ENCODE data around the gene PGAM4.
"Not testable (repeated sequence)": the region's sequence is repeated elsewhere in the genome, so short reads cannot be mapped to it uniquely, and the experiment has no call there.

Gene PGAM4

GRCh38 chrX:77969538-77969937, at the start of gene PGAM4:
Gene PGAM4, minus strand, starts transcription at chrX:77969638. Its CDS starts 0 bp downstream, at chrX:77969638.
- DNase-seq (ENCODE audit: extremely low read depth in 1 of 2, low read depth in 1 of 2) = no peak

DNA sequence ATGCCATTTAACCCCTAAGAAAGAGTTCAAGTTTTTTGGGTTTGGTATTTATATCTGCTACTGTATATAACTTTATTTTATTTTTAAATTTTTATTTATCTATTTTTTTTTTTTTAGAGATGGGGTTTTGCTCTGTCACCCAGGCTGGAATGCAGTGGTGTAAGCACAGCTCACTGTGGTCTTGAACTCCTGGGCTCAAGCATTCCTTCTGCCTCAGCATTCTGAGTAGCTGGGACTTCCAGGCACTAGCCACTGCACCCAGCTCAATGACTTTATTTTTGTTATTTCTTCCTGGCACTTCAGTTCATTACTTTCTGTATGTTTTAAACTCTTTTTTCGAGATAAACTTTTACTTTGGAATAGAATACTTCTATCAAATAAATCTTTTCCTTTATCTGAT, 42.4 kb upstream of the PGAM4 start:
- no peak for DNase-seq (ENCODE audit: extremely low read depth in 1 of 2, low read depth in 1 of 2)

GRCh38 chrX:77979870-77980269, 10.4 kb upstream of the PGAM4 start:
- DNase-seq (ENCODE audit: extremely low read depth in 1 of 2, low read depth in 1 of 2) = no peak

- no peak for DNase-seq (ENCODE audit: extremely low read depth in 1 of 2, low read depth in 1 of 2)
These were observed 8.1 kb upstream of the PGAM4 start for GRCh38 chrX:77977518-77977917.

- no peak for DNase-seq (ENCODE audit: extremely low read depth in 1 of 2, low read depth in 1 of 2)
These were observed 7.7 kb upstream of the PGAM4 start for GRCh38 chrX:77977095-77977494.

- DNase-seq (ENCODE audit: extremely low read depth in 1 of 2, low read depth in 1 of 2) = no peak
These were observed 6.3 kb upstream of the PGAM4 start for GRCh38 chrX:77975755-77976154.

DNA sequence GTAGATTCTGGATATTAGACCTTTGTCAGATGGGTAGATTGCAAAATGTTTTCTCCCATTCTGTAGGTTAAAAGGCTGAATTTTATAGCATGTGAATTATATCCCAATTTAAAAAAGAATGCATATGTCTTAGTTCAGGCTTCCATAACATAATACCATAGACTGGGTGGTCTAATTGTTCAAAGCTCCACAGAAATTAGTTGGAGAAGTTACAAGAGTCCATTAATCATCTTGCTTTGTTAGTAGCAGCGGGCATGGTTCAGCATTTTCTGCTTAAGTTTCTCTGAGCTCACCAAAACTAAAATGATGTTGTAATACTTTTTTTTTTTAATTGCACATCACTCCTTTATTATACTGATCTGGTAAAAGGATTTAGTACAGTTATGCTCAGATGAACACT, 1.8 kb downstream of the PGAM4 start:
- no peak for DNase-seq (ENCODE audit: extremely low read depth in 1 of 2, low read depth in 1 of 2)

DNA sequence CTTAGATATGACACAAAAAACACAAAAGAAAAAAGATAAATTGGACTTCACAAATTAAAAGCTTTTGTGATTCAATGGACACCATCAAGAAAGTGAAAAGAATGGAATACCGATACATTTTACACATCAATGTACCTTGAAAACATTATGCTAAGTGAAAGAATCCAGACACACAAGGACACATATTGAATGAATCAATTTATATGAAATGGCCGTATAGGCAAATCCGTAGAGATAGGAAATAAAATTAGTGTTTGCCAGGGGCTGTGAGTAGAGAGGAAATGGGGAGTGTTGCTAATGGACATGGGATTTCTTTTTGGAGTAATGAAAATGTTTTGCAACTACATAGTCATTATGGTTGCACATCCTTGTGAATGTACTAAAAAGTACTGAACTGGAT, 3.1 kb downstream of the PGAM4 start:
- no peak for DNase-seq (ENCODE audit: extremely low read depth in 1 of 2, low read depth in 1 of 2)

DNA sequence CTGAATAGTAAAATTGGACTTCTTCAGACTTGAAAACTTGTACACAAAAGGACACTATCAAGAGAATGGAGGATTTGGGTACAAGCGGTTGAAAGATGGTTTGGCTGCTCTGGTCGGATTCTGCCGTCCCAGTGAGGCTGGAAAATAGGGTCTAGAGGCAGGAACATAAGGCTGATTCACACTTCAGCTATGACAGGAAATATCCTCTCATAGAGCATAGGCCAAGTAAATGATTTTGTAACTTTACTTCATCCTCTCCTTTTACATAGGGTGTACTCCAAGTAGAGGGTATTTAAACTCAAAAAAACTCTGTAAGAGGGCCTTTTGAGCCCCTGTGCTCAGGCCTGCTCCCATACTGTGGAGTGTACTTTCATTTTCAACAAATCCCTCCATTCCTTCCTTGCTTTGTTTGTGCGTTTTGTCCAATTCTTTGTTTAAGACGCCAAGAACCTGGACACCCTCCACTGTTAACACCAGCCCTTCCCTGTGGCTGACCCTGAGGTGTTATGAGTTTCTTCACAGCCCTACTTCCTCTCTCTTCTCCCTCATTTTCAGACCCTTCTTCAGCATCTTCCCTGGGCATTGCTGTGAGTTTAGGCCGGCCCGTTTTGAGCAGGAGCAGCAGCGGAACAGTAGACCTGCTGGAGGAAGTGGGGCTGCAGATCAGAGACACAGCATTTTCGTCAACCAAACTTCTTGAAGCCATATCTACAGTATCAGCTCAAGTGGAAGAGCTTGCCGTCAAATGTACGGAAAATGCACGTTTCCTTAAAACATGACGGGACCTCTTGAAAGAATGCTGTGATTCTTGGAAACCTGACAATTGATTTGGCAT, 7.2 kb downstream of the PGAM4 start:
- no peak for DNase-seq (ENCODE audit: extremely low read depth in 1 of 2, low read depth in 1 of 2)

- no peak for DNase-seq (ENCODE audit: extremely low read depth in 1 of 2, low read depth in 1 of 2)
These were observed 8.4 kb downstream of the PGAM4 start for GRCh38 chrX:77961063-77961462.

GRCh38 chrX:77960567-77960966, 8.9 kb downstream of the PGAM4 start:
- DNase-seq (ENCODE audit: extremely low read depth in 1 of 2, low read depth in 1 of 2) = no peak

DNA sequence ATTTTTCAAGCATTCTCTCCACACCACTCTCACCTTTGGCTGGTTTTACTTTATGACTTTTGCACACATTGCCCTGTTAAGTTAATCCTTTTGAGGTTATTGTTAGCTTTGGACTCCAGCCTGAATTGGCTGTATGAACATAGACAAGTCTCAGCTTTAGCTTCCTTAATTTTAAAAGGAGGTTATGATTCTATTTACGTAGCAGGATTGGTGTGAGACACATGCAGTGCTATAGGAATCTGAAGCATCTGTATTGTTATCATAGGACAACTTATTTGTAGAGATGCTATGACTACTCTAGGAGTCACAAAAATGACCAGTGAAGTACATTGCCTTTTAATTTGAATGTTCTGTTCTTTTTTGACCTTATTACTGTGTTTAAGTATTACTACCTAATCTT, 15.7 kb downstream of the PGAM4 start:
- no peak for DNase-seq (ENCODE audit: extremely low read depth in 1 of 2, low read depth in 1 of 2)

DNA sequence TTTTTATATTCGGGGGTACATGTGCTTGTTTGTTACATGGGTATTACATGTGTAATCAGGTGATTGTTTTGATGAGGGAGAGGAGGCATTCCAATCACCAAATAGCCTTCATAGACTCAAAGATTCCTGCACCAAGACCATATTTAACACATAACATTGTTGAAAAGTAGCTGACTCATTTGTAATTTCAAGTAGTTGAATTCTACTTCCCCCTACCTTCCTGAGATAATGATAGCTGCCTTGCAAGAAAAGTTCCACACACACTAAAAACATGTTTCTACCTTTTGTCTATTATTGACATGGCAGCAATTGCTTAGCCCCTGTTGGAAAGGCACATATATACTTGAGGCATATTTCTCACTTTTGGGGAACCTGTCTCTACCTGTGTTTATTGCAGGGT, 16.1 kb downstream of the PGAM4 start:
- no peak for DNase-seq (ENCODE audit: extremely low read depth in 1 of 2, low read depth in 1 of 2)

- no peak for DNase-seq (ENCODE audit: extremely low read depth in 1 of 2, low read depth in 1 of 2)
These were observed 17.3 kb downstream of the PGAM4 start for GRCh38 chrX:77952173-77952572.

GRCh38 chrX:77949840-77950239, 19.6 kb downstream of the PGAM4 start:
- no peak for DNase-seq (ENCODE audit: extremely low read depth in 1 of 2, low read depth in 1 of 2)

DNA sequence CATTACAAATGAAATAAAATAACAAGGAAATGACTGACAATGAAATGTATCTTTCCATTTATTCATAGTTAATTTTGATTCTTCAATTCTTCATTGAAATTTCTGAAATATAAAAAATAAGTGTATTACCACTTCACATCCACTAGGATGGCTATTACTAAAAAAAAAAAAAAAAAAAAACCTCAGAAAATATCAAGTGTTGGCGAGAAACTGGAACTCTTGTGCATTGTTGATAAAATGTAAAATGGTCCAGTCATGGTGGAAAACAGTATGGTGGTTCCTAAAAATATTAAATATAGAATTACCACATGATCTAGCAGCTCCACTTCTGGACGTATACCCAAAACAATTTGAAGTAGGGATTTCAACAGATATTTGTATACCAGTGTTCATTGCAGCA, 22.9 kb downstream of the PGAM4 start:
- DNase-seq (ENCODE audit: extremely low read depth in 1 of 2, low read depth in 1 of 2) = no peak

DNA sequence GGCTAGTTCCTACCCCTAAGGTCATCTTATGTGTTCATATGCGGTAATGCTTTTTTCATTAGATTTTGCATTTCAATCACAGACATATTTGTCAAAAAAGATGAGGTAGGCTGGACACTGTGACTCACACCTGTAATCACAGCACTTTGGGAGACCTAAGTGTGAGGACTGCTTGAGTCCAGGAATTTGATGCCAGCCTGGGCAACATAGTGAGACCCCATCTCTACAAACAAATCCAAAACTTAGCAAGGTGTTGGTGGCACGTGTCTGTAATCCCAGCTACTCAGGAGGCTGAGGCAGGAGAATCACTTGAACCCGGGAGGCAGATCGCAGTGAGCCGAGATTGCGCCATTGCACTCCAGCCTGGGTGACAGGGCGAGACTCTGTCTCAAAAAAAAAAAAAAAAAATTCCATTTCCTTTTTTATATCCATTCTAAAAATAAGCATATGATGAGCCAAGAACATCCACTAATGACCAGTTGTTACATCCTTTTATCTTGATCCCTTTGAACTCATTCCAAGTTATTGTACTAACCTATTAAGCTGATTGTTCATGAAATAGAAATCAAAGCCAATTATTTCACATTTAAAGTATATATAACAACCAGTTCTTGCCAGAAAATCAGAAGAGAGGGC, 23.4 kb downstream of the PGAM4 start:
- no peak for DNase-seq (ENCODE audit: extremely low read depth in 1 of 2, low read depth in 1 of 2)

DNA sequence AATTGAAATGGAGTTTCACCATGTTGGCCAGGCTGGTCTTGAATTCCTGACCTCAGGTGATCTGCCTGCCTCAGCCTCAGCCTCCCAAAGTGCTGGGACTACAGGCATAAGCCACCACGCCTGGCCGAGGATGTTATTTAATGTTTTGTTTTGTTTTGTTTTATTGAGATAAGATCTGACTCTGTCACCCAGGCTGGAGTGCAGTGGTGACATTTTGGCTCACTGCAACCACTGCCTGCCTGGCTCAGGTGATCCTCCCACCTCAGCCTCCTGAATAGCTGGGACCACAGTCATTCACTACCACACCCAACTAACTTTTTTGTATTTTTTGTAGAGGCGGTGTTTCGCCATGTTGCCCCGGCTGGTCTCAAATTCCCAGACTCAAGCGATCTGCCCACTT, 24.4 kb downstream of the PGAM4 start:
- DNase-seq (ENCODE audit: extremely low read depth in 1 of 2, low read depth in 1 of 2) = not testable (repeated sequence)

- no peak for DNase-seq (ENCODE audit: extremely low read depth in 1 of 2, low read depth in 1 of 2)
These were observed 31.3 kb downstream of the PGAM4 start for GRCh38 chrX:77938083-77938680.

GRCh38 chrX:77937291-77937690, 32.1 kb downstream of the PGAM4 start:
- DNase-seq (ENCODE audit: extremely low read depth in 1 of 2, low read depth in 1 of 2) = no peak

GRCh38 chrX:77936299-77936698, 33.1 kb downstream of the PGAM4 start:
- DNase-seq (ENCODE audit: extremely low read depth in 1 of 2, low read depth in 1 of 2) = no peak

GRCh38 chrX:77935886-77936285, 33.6 kb downstream of the PGAM4 start:
- no peak for DNase-seq (ENCODE audit: extremely low read depth in 1 of 2, low read depth in 1 of 2)

Data from activated CD8-positive, alpha-beta memory T cell treated with anti-CD3 and anti-CD28 coated beads for 1 hour (primary cell).